SK-N-SH (cell line): ENCODE measurements around the gene WSB2. TPM values are rescaled to one million over a fixed set of nuclear protein-coding genes. Genes with fewer than 3 reads are reported as not detected.

ENCODE experiments used
- CTCF ChIA-PET: fragments of 300-600, 350-600 bp; formaldehyde crosslinking; extraction: SDS; loops from one replicate; lab custom pipeline; 2021; lab: Yijun Ruan, JAX
- POLR2A ChIA-PET: fragments of 350-600 bp; sonication (Branson Sonifier 250); formaldehyde crosslinking; extraction: SDS; loops from one replicate; lab custom pipeline; 2020; ENCODE audit warnings: antibody characterized with exemption, inconsistent platforms; lab: Yijun Ruan, JAX
- DNase-seq: peaks from one replicate; pipeline ENCODE4 v3.0.0; 2012
- H2AFZ ChIP-seq: fragments of 200-600 bp; sonication (generic); 2 replicates; pipeline ENCODE4 v1.8.1; 2016; ENCODE audit warnings: antibody characterized with exemption, mild to moderate bottlenecking, low read depth
- H3F3A ChIP-seq: fragments of 200-600 bp; sonication (generic); replicated peaks from 2 replicates; pipeline ENCODE3; 2016; ENCODE audit warnings: antibody characterized with exemption, mild to moderate bottlenecking; ENCODE audit not compliant: insufficient read depth
- H3K27ac ChIP-seq, 2 experiments: fragments of 200-500 bp in 1 of 2; fragments of 200-600 bp in 1 of 2; sonication (Bioruptor generic) in 1 of 2; sonication (generic), shearing (Covaris generic) in 1 of 2; 2 replicates each; pipeline versions ENCODE4 v1.5.1 to v1.6.1; 2014 to 2016; ENCODE audit warnings: low read depth in 2 of 2, inconsistent platforms in 1 of 2, low read length in 1 of 2, mild to moderate bottlenecking in 1 of 2, mixed read lengths in 1 of 2
- H3K27me3 ChIP-seq: fragments of 200-600 bp; sonication (generic), shearing (Covaris generic); 2 replicates; pipeline ENCODE4 v1.6.1; 2016; ENCODE audit warnings: mixed run types; ENCODE audit not compliant: insufficient read depth
- H3K36me3 ChIP-seq, 2 experiments: fragments of 200-500 bp in 1 of 2; fragments of 200-600 bp in 1 of 2; sonication (Bioruptor generic) in 1 of 2; sonication (generic) in 1 of 2; replicated peaks in 1 of 2; 2 replicates each; pipeline versions ENCODE3 to v1.5.1; 2014 to 2016; ENCODE audit warnings: low read length in 1 of 2, mild to moderate bottlenecking in 1 of 2; ENCODE audit not compliant: insufficient read depth in 2 of 2, control insufficient read depth in 1 of 2
- H3K4me1 ChIP-seq, 2 experiments: fragments of 200-500 bp in 1 of 2; fragments of 200-600 bp in 1 of 2; sonication (Bioruptor generic) in 1 of 2; sonication (generic), shearing (Covaris generic) in 1 of 2; 2 replicates each; pipeline versions ENCODE4 v1.5.1 to v1.6.1; 2014 to 2016; ENCODE audit warnings: low read depth in 1 of 2, low read length in 1 of 2, mixed run types in 1 of 2; ENCODE audit not compliant: insufficient read depth in 2 of 2, control insufficient read depth in 1 of 2
- H3K4me2 ChIP-seq: fragments of 200-600 bp; sonication (generic), shearing (Covaris generic); 2 replicates; pipeline ENCODE4 v1.6.1; 2017; ENCODE audit warnings: mixed run types
- H3K4me3 ChIP-seq, 2 experiments: fragments of 200-500 bp in 1 of 2; fragments of 200-600 bp in 1 of 2; sonication (Bioruptor generic) in 1 of 2; sonication (generic), shearing (Covaris generic) in 1 of 2; 2 replicates each; pipeline versions ENCODE4 v1.5.1 to v1.8.1; 2014 to 2016; ENCODE audit warnings: low read depth in 2 of 2, inconsistent platforms in 1 of 2, low read length in 1 of 2, mild to moderate bottlenecking in 1 of 2, mixed read lengths in 1 of 2, moderate library complexity in 1 of 2
- H3K79me2 ChIP-seq: fragments of 200-600 bp; sonication (generic); 2 replicates; pipeline ENCODE4 v1.8.1; 2017; ENCODE audit warnings: mild to moderate bottlenecking; ENCODE audit not compliant: insufficient read depth
- H3K9ac ChIP-seq: fragments of 200-600 bp; sonication (generic); 2 replicates; pipeline ENCODE4 v1.6.1; 2017; ENCODE audit warnings: mixed run types
- H3K9me2 ChIP-seq: fragments of 200-600 bp; sonication (generic); 2 replicates; pipeline ENCODE4 v1.6.1; 2017; ENCODE audit warnings: mixed run types
- H3K9me3 ChIP-seq: fragments of 200-600 bp; sonication (generic); 2 replicates; pipeline ENCODE4 v1.6.1; 2017; ENCODE audit warnings: mixed run types, mild to moderate bottlenecking, moderate library complexity
- H4K20me1 ChIP-seq: fragments of 200-600 bp; sonication (generic); 2 replicates; pipeline ENCODE4 v1.6.1; 2017; ENCODE audit warnings: mild to moderate bottlenecking, mixed run types; ENCODE audit not compliant: insufficient read depth
- CHD2 ChIP-seq: fragments of 150-350 bp; IDR thresholded peaks from 2 replicates; pipeline ENCODE4 v1.6.1; 2018; ENCODE audit warnings: low read length; ENCODE audit not compliant: partially characterized antibody
- FOSL2 ChIP-seq: IDR thresholded peaks from 2 replicates; pipeline ENCODE4 v1.4.0; 2012; ENCODE audit warnings: low read depth, mild to moderate bottlenecking, moderate library complexity, borderline replicate concordance
- FOXJ3 ChIP-seq: sonication (generic); formaldehyde crosslinking; IDR thresholded peaks from 2 replicates; pipeline ENCODE4 v1.5.1; 2020; ENCODE audit warnings: mild to moderate bottlenecking, missing genetic modification reagents
- FOXM1 ChIP-seq: IDR thresholded peaks from 2 replicates; pipeline ENCODE4 v1.4.0; 2012; ENCODE audit warnings: low read depth, mild to moderate bottlenecking
- GABPA ChIP-seq: IDR thresholded peaks from 2 replicates; pipeline ENCODE4 v1.4.0; 2012; ENCODE audit warnings: low read depth, mild to moderate bottlenecking
- GATA2 ChIP-seq: sonication (generic); formaldehyde crosslinking; IDR thresholded peaks from 2 replicates; pipeline ENCODE4 v1.5.0; 2020; ENCODE audit warnings: mild to moderate bottlenecking, missing genetic modification reagents
- JUND ChIP-seq: IDR thresholded peaks from 2 replicates; pipeline ENCODE4 v1.4.0; 2012
- MXI1 ChIP-seq: IDR thresholded peaks from 2 replicates; pipeline ENCODE4 v1.6.1; 2012; ENCODE audit warnings: mild to moderate bottlenecking, low read depth, low read length, improper control_type of control experiment
- NRF1 ChIP-seq: IDR thresholded peaks from 2 replicates; pipeline ENCODE4 v1.6.1; 2012; ENCODE audit warnings: low read depth, mild to moderate bottlenecking, low read length
- PBX3 ChIP-seq: IDR thresholded peaks from 2 replicates; pipeline ENCODE4; 2012
- POLR2AphosphoS5 ChIP-seq: IDR thresholded peaks from 2 replicates; pipeline ENCODE4 v1.6.1; 2012; ENCODE audit warnings: low read depth, low read length
- RCOR1 ChIP-seq: fragments of 150-350 bp; IDR thresholded peaks from 2 replicates; pipeline ENCODE4 v1.6.1; 2017; ENCODE audit warnings: antibody characterized with exemption, low read length
- RXRA ChIP-seq: IDR thresholded peaks from 2 replicates; pipeline ENCODE4 v1.4.0; 2012; ENCODE audit warnings: low read depth, mild to moderate bottlenecking, borderline replicate concordance
- SMC3 ChIP-seq: IDR thresholded peaks from 2 replicates; pipeline ENCODE4 v1.6.1; 2012; ENCODE audit warnings: low read depth, low read length, improper control_type of control experiment
- TCF12 ChIP-seq: IDR thresholded peaks from 2 replicates; pipeline ENCODE4 v1.4.0; 2012
- TEAD4 ChIP-seq: IDR thresholded peaks from 2 replicates; pipeline ENCODE4 v1.4.0; 2012; ENCODE audit warnings: mild to moderate bottlenecking, borderline replicate concordance; ENCODE audit not compliant: insufficient read depth
- USF2 ChIP-seq: fragments of 150-350 bp; IDR thresholded peaks from 2 replicates; pipeline ENCODE4 v1.6.1; 2017; ENCODE audit warnings: antibody characterized with exemption, low read length, low read depth, borderline replicate concordance
- YY1 ChIP-seq: IDR thresholded peaks from 2 replicates; pipeline ENCODE4 v1.4.0; 2012; ENCODE audit warnings: low read depth, mild to moderate bottlenecking
- WGBS: methylation state at CpG from one replicate; pipeline ENCODE4 v1.1.6; 2017; ENCODE audit warnings: low lambda C conversion rate; 5-methylcytosine and 5-hydroxymethylcytosine counted together
- polyA plus RNA-seq, 3 experiments: library from polyadenylated mRNA; depleted of rRNA; stranded (reverse); fragments of >200 nt; gene quantifications; 2 replicates each; pipeline ENCODE4 v1.2.3, GENCODE V29; 2012
- TF ChIP-seq, protein P1 (sequence below): fragments of 150-350 bp; IDR thresholded peaks from 2 replicates; pipeline ENCODE4 v1.6.1; 2016; ENCODE audit warnings: mild to moderate bottlenecking, low read depth, low read length
- TF ChIP-seq, protein P2 (sequence below): fragments of 200-600 bp; sonication (generic); IDR thresholded peaks from 2 replicates; pipeline ENCODE4 v1.6.1; 2017; ENCODE audit warnings: antibody characterized with exemption, mild to moderate bottlenecking, moderate library complexity
- TF ChIP-seq, protein P3 (sequence below): IDR thresholded peaks from 2 replicates; pipeline ENCODE4 v1.4.0; 2012; ENCODE audit warnings: low read depth, borderline replicate concordance

Gene WSB2
- polyA plus RNA-seq, 1 of the 3 experiments (the other 2 are of a cell fraction): 54.4 TPM

GRCh38 chr12:118023301-118023860 is 37.6 kb downstream of the WSB2 start:
- H3K4me3 ChIP-seq: no peak overlapping the region
- H3K9ac ChIP-seq: no peak overlapping the region
- no peaks in the 10 kb centered on the region for H3F3A ChIP-seq
- DNase-seq: no peak
- no peak overlapping the region for H3K4me2 ChIP-seq
- H3K36me3 ChIP-seq: peaks cover 28 to 31% of the 10 kb centered on the region in 2 experiments
- no peak overlapping the region for H3K27ac ChIP-seq
- peaks cover 3% of the 10 kb centered on the region; the same call in 1 of the 2 replicates for H3K79me2 ChIP-seq
- TF ChIP-seq FOXJ3 (CRISPR knock-in tag): no peak
- no peak for TF ChIP-seq FOXM1
- TF ChIP-seq NRF1: no peak
- no peak for TF ChIP-seq SMC3
- no peak for TF ChIP-seq USF2
- no peak for TF ChIP-seq RCOR1
- TF ChIP-seq RXRA: no peak
- TF ChIP-seq GATA2: no peak
- no peak for TF ChIP-seq POLR2AphosphoS5
- no peak for TF ChIP-seq CHD2
- no peak for TF ChIP-seq GABPA
- no peak for TF ChIP-seq PBX3
- TF ChIP-seq JUND: no peak
- TF ChIP-seq, protein P1, sequence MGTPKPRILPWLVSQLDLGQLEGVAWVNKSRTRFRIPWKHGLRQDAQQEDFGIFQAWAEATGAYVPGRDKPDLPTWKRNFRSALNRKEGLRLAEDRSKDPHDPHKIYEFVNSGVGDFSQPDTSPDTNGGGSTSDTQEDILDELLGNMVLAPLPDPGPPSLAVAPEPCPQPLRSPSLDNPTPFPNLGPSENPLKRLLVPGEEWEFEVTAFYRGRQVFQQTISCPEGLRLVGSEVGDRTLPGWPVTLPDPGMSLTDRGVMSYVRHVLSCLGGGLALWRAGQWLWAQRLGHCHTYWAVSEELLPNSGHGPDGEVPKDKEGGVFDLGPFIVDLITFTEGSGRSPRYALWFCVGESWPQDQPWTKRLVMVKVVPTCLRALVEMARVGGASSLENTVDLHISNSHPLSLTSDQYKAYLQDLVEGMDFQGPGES: no peak
- TF ChIP-seq, all 33 proteins: peak for 0
- ChIA-PET POLR2A (no interaction called here), CTCF (interaction anchor here (1.3 kb wide), 1 partner anchor 11 kb away, joined by 3 read pairs; no protein-coding TSS in a partner anchor)
- H3K4me1 ChIP-seq: no peaks in the 10 kb centered on the region
- H3K27me3 ChIP-seq: no peaks in the 10 kb centered on the region
- H3K9me2 ChIP-seq: no peaks in the 10 kb centered on the region
- H4K20me1 ChIP-seq: no peaks in the 10 kb centered on the region
- H3K9me3 ChIP-seq: no peaks in the 10 kb centered on the region
- 94% methylated on average over 9 of the region's 9 CpGs for WGBS
- H2AFZ ChIP-seq: no peak overlapping the region

DNA sequence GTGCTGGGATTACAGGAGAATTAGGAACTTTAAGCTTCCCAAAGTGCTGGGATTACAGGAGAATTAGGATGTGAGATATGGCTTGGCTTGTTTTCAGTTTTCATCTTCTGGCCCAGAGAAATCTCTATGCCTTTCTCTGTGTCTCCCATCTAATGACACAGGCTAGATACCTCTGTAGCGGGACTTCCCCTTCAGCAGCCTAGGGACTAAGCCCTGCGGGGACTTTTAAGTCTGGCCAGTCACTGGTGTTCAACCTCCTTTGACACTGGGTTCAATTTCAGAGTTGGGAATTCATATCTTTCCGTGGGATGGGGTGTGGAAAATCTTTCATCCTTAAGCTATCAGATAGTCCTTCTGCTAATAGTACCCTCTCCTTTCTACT is 38.3 kb downstream of the WSB2 start:
- H3K4me3 ChIP-seq: no peak overlapping the region
- H4K20me1 ChIP-seq: no peaks in the 10 kb centered on the region
- no peak for DNase-seq
- CTCF ChIA-PET: interaction anchor here (0.7 to 1.3 kb wide), 2 partner anchors 12 to 29 kb away, joined by 3 read pairs; no protein-coding TSS in a partner anchor
- H3K4me1 ChIP-seq: peaks cover 0 to 1% of the 10 kb centered on the region in 2 experiments; a peak in 1 of 4 replicates
- H3K27ac ChIP-seq: no peak overlapping the region
- no peaks in the 10 kb centered on the region for H3K27me3 ChIP-seq
- no peaks in the 10 kb centered on the region for H3K9me2 ChIP-seq
- peaks cover 28 to 31% of the 10 kb centered on the region in 2 experiments for H3K36me3 ChIP-seq
- H3K9ac ChIP-seq: no peak overlapping the region
- no peaks in the 10 kb centered on the region for H3K9me3 ChIP-seq
- peaks cover 9% of the 10 kb centered on the region for H3K79me2 ChIP-seq
- POLR2A ChIA-PET: no interaction called here
- no peaks in the 10 kb centered on the region for H3F3A ChIP-seq
- H3K4me2 ChIP-seq: no peak overlapping the region
- 97% methylated on average over 3 of the region's 3 CpGs for WGBS
- TF ChIP-seq TCF12 (no peak), GABPA (no peak), YY1 (no peak), TEAD4 (no peak), MXI1 (no peak), SMC3 (no peak), FOSL2 (no peak)
- TF ChIP-seq, protein P2, sequence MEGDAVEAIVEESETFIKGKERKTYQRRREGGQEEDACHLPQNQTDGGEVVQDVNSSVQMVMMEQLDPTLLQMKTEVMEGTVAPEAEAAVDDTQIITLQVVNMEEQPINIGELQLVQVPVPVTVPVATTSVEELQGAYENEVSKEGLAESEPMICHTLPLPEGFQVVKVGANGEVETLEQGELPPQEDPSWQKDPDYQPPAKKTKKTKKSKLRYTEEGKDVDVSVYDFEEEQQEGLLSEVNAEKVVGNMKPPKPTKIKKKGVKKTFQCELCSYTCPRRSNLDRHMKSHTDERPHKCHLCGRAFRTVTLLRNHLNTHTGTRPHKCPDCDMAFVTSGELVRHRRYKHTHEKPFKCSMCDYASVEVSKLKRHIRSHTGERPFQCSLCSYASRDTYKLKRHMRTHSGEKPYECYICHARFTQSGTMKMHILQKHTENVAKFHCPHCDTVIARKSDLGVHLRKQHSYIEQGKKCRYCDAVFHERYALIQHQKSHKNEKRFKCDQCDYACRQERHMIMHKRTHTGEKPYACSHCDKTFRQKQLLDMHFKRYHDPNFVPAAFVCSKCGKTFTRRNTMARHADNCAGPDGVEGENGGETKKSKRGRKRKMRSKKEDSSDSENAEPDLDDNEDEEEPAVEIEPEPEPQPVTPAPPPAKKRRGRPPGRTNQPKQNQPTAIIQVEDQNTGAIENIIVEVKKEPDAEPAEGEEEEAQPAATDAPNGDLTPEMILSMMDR: no peak
- TF ChIP-seq, protein P3, sequence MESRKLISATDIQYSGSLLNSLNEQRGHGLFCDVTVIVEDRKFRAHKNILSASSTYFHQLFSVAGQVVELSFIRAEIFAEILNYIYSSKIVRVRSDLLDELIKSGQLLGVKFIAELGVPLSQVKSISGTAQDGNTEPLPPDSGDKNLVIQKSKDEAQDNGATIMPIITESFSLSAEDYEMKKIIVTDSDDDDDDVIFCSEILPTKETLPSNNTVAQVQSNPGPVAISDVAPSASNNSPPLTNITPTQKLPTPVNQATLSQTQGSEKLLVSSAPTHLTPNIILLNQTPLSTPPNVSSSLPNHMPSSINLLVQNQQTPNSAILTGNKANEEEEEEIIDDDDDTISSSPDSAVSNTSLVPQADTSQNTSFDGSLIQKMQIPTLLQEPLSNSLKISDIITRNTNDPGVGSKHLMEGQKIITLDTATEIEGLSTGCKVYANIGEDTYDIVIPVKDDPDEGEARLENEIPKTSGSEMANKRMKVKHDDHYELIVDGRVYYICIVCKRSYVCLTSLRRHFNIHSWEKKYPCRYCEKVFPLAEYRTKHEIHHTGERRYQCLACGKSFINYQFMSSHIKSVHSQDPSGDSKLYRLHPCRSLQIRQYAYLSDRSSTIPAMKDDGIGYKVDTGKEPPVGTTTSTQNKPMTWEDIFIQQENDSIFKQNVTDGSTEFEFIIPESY: no peak
- H2AFZ ChIP-seq: no peak overlapping the region
